ENCODE results near the gene HS6ST1. TPM values are rescaled to one million over a fixed set of nuclear protein-coding genes. Genes with fewer than 3 reads are reported as not detected.

Gene HS6ST1
- total RNA-seq, 4 donors from 2014 or later, result 16.1 to 38.6 (median 26.5) TPM

GRCh38 chr2:128327180-128327964, 8.7 kb upstream of the HS6ST1 start:
- H3K9me3 ChIP-seq, result peaks cover 8 to 11% of the 10 kb centered on the region in 2 donors
- TF ChIP-seq POLR2A (IDR thresholded peaks at IDR 0.05) (no peak), EP300 (IDR thresholded peaks at IDR 0.05; ENCODE audit: low read depth) (no peak), CTCF (IDR thresholded peaks at IDR 0.05) (no peak), POLR2AphosphoS5 (IDR thresholded peaks at IDR 0.05) (no peak)
- no peak overlapping the region for H3K27ac ChIP-seq
- H3K27me3 ChIP-seq, result no peaks in the 10 kb centered on the region
- intact Hi-C loops (cut with DNase I; ENCODE audit: low total_unique reads), result no loop called here
- peaks cover 3 to 6% (median 4%) of the 10 kb centered on the region in 4 donors for H3K4me1 ChIP-seq
- no peak overlapping the region for H3K4me3 ChIP-seq
- 93 to 100% methylated on average over 2 to 11 of the region's 11 CpGs for WGBS, 2 donors (ENCODE audit: low coverage in 1 of 2)
- DNase-seq, result no peak
- in situ Hi-C loops (cut with MboI; ENCODE audit: low pct_ligation_motif_present in 1 of 4, low pct_unique_long_range_greater_than_20kb in 1 of 4, low sequenced_read_pairs in 3 of 4), result no loop called here
- H3K36me3 ChIP-seq, result no peaks in the 10 kb centered on the region

- in situ Hi-C loops (cut with MboI; ENCODE audit: low pct_ligation_motif_present in 1 of 4, low pct_unique_long_range_greater_than_20kb in 1 of 4, low sequenced_read_pairs in 3 of 4), result no loop called here
- no peak overlapping the region for H3K4me3 ChIP-seq
- H3K27me3 ChIP-seq, result no peaks in the 10 kb centered on the region
- intact Hi-C loops (cut with DNase I; ENCODE audit: low total_unique reads), result no loop called here
- H3K4me1 ChIP-seq, result peaks cover 6 to 10% (median 8%) of the 10 kb centered on the region in 4 donors
- no peaks in the 10 kb centered on the region for H3K36me3 ChIP-seq
- no peak for TF ChIP-seq EP300 (IDR thresholded peaks at IDR 0.05; ENCODE audit: low read depth)
- TF ChIP-seq CTCF (IDR thresholded peaks at IDR 0.05), result no peak
- no peak for TF ChIP-seq POLR2AphosphoS5 (IDR thresholded peaks at IDR 0.05)
- no peak for TF ChIP-seq POLR2A (IDR thresholded peaks at IDR 0.05)
- H3K9me3 ChIP-seq, result peaks cover 0 to under 1% of the 10 kb centered on the region in 2 donors
- peak overlapping the region in 1 of 4 donors; percentile 38 for H3K27ac ChIP-seq
- no peak for DNase-seq
- 92% methylated on average over 2 to 4 of the region's 4 CpGs for WGBS, 2 donors (ENCODE audit: low coverage in 1 of 2)
Measured at GRCh38 chr2:128326346-128326745, 7.7 kb upstream of the HS6ST1 start.

- no peak overlapping the region for H3K4me3 ChIP-seq
- in situ Hi-C loops (cut with MboI; ENCODE audit: low pct_ligation_motif_present in 1 of 4, low pct_unique_long_range_greater_than_20kb in 1 of 4, low sequenced_read_pairs in 3 of 4), result no loop called here
- intact Hi-C loops (cut with DNase I; ENCODE audit: low total_unique reads), result no loop called here
- 53 to 60% methylated on average over 1 to 13 of the region's 13 CpGs for WGBS, 2 donors (ENCODE audit: low coverage in 1 of 2)
- no peaks in the 10 kb centered on the region for H3K36me3 ChIP-seq
- H3K9me3 ChIP-seq, result no peaks in the 10 kb centered on the region
- no peak for TF ChIP-seq EP300 (IDR thresholded peaks at IDR 0.05; ENCODE audit: low read depth)
- TF ChIP-seq POLR2AphosphoS5 (IDR thresholded peaks at IDR 0.05), result no peak
- TF ChIP-seq POLR2A (IDR thresholded peaks at IDR 0.05), result no peak
- TF ChIP-seq CTCF (IDR thresholded peaks at IDR 0.05), result no peak
- no peak for DNase-seq
- H3K27ac ChIP-seq, result peak overlapping the region in 3 of 4 donors; percentile 36 to 56 (median 38)
- no peaks in the 10 kb centered on the region for H3K27me3 ChIP-seq
- H3K4me1 ChIP-seq, result peaks cover 6 to 13% (median 10%) of the 10 kb centered on the region in 4 donors
Measured at GRCh38 chr2:128325611-128326181, 7.0 kb upstream of the HS6ST1 start.

GRCh38 chr2:128324897-128325410, 6.3 kb upstream of the HS6ST1 start:
- Histone ChIP-seq H3K27ac (peak overlapping the region in 3 of 4 donors; percentile 7 to 56 (median 38)), H3K27me3 (no peaks in the 10 kb centered on the region), H3K36me3 (no peaks in the 10 kb centered on the region), H3K9me3 (no peaks in the 10 kb centered on the region), H3K4me1 (peaks cover 6 to 13% (median 10%) of the 10 kb centered on the region in 4 donors), H3K4me3 (no peak overlapping the region)
- 94 to 95% methylated on average over 5 to 13 of the region's 13 CpGs for WGBS, 2 donors (ENCODE audit: low coverage in 1 of 2)
- no peak for DNase-seq
- no peak for TF ChIP-seq POLR2A (IDR thresholded peaks at IDR 0.05)
- no peak for TF ChIP-seq EP300 (IDR thresholded peaks at IDR 0.05; ENCODE audit: low read depth)
- TF ChIP-seq POLR2AphosphoS5 (IDR thresholded peaks at IDR 0.05), result no peak
- TF ChIP-seq CTCF (IDR thresholded peaks at IDR 0.05), result no peak
- in situ Hi-C loops (cut with MboI; ENCODE audit: low pct_ligation_motif_present in 1 of 4, low pct_unique_long_range_greater_than_20kb in 1 of 4, low sequenced_read_pairs in 3 of 4), result no loop called here
- intact Hi-C loops (cut with DNase I; ENCODE audit: low total_unique reads), result loop anchor here (5.0 kb wide), 1 partner anchor 1072 kb away; no protein-coding TSS in a partner anchor
